PC-3 (cell line): ENCODE measurements around the gene CRB2. TPM values are rescaled to one million over a fixed set of nuclear protein-coding genes. Genes with fewer than 3 reads are reported as not detected.

Experiments used
- ATAC-seq: fragments of 200-7000 bp; cut with Tn5 transposase; 2 replicates; pipeline ENCODE4 v1.9.1; 2020; ENCODE audit warnings: mild to moderate bottlenecking, moderate library complexity
- BruUV-seq: library from RNA; stranded (reverse); fragments of 400-500 nt; replicated peaks from 2 replicates; lab custom pipeline; 2021; lab: Mats Ljungman, UMichigan
- CTCF ChIA-PET: fragments of 300-600 bp; sonication (Branson Sonifier 250); formaldehyde crosslinking; loops from one replicate; lab custom pipeline; 2022; ENCODE audit warnings: antibody characterized with exemption; lab: Charles Lee
- POLR2A ChIA-PET: fragments of 300-600 bp; sonication (Branson Sonifier 250); formaldehyde crosslinking; loops from one replicate; lab custom pipeline; 2022; ENCODE audit warnings: antibody characterized with exemption; ENCODE audit not compliant: unreplicated experiment; lab: Charles Lee
- DNase-seq: peaks from one replicate; pipeline ENCODE4 v3.0.0-alpha.2; 2015
- H2AFZ ChIP-seq: fragments of 300-600 bp; sonication (generic); 2 replicates; pipeline ENCODE4 v1.6.0; 2016; ENCODE audit warnings: antibody characterized with exemption, low read length
- H3F3A ChIP-seq: fragments of 300-600 bp; sonication (generic); one replicate; pipeline ENCODE4 v1.6.0; 2017; ENCODE audit warnings: antibody characterized with exemption, low read length, control low read depth, mild to moderate bottlenecking; ENCODE audit not compliant: unreplicated experiment
- H3K27ac ChIP-seq: fragments of 300-600 bp; sonication (generic); 2 replicates; pipeline ENCODE4 v1.5.1; 2016; ENCODE audit warnings: mild to moderate bottlenecking, low read length
- H3K27me3 ChIP-seq: fragments of 300-600 bp; sonication (generic); 2 replicates; pipeline ENCODE4 v1.6.1; 2016; ENCODE audit warnings: low read length, mixed read lengths
- H3K36me3 ChIP-seq: fragments of 300-600 bp; sonication (generic); 2 replicates; pipeline ENCODE4 v1.6.1; 2016; ENCODE audit warnings: low read depth, mixed run types, low read length, mixed read lengths
- H3K4me1 ChIP-seq: fragments of 300-600 bp; sonication (generic); 2 replicates; pipeline ENCODE4 v1.5.1; 2016; ENCODE audit warnings: low read length; ENCODE audit not compliant: insufficient read depth
- H3K4me2 ChIP-seq: fragments of 300-600 bp; sonication (generic); 2 replicates; pipeline ENCODE4 v1.6.0; 2016; ENCODE audit warnings: low read length
- H3K4me3 ChIP-seq: fragments of 300-600 bp; sonication (generic); 2 replicates; pipeline ENCODE4 v1.5.1; 2016; ENCODE audit warnings: mild to moderate bottlenecking, low read length, mixed read lengths
- H3K79me2 ChIP-seq: fragments of 300-600 bp; sonication (generic); 2 replicates; pipeline ENCODE4 v1.6.1; 2017; ENCODE audit warnings: low read length, mixed read lengths
- H3K9ac ChIP-seq: fragments of 300-600 bp; sonication (generic); 2 replicates; pipeline ENCODE4 v1.6.0; 2016; ENCODE audit warnings: mild to moderate bottlenecking, low read length
- H3K9me2 ChIP-seq: fragments of 300-600 bp; sonication (generic); replicated peaks from 2 replicates; pipeline ENCODE4 v1.6.1; 2016; ENCODE audit warnings: mixed run types, low read length, mixed read lengths
- H3K9me3 ChIP-seq: fragments of 300-600 bp; sonication (generic); 2 replicates; pipeline ENCODE4 v1.6.1; 2016; ENCODE audit warnings: low read length, mixed read lengths
- H4K20me1 ChIP-seq: fragments of 300-600 bp; sonication (generic); 2 replicates; pipeline ENCODE4 v1.6.1; 2016; ENCODE audit warnings: low read length, mixed read lengths
- CTCF ChIP-seq: fragments of 300-600 bp; sonication (generic); conservative IDR thresholded peaks from 2 replicates; pipeline ENCODE4 v1.5.1; 2017; ENCODE audit warnings: antibody characterized with exemption, low read depth, mild to moderate bottlenecking, low read length
- EZH2 ChIP-seq: fragments of 300-600 bp; sonication (generic); IDR thresholded peaks from one replicate; pipeline ENCODE4 v1.6.1; 2017; ENCODE audit warnings: antibody characterized with exemption, mild to moderate bottlenecking, low read length; ENCODE audit not compliant: unreplicated experiment
- EZH2phosphoT487 ChIP-seq: fragments of 300-600 bp; sonication (generic); IDR thresholded peaks from 2 replicates; pipeline ENCODE4 v1.6.1; 2018; ENCODE audit warnings: mild to moderate bottlenecking, antibody characterized with exemption, low read length, borderline replicate concordance
- intact Hi-C: fragments of 100-400 bp; cut with micrococcal nuclease; formaldehyde crosslinking; loops from 2 replicates; pipeline ENCODE4 v1.9.0; 2023
- total RNA-seq: library from RNA; depleted of rRNA; stranded (reverse); fragments of >200 nt; gene quantifications from 2 replicates; pipeline ENCODE4 v1.2.3, GENCODE V29; 2014

The CRB2 gene
- total RNA-seq, 1 experiment from 2014 or later = not detected

GRCh38 chr9:123335193-123335985, 20.6 kb upstream of the CRB2 start:
- Histone ChIP-seq H3K27me3 (no peaks in the 10 kb centered on the region), H3K4me3 (no peak overlapping the region), H3K9ac (no peak overlapping the region), H2AFZ (no peak overlapping the region), H3K79me2 (no peaks in the 10 kb centered on the region), H3K9me2 (no peaks in the 10 kb centered on the region), H3K4me2 (no peak overlapping the region), H3K27ac (no peak overlapping the region), H4K20me1 (no peaks in the 10 kb centered on the region), H3K4me1 (no peaks in the 10 kb centered on the region; the same call in 1 of the 2 replicates), H3K9me3 (no peaks in the 10 kb centered on the region), H3K36me3 (no peaks in the 10 kb centered on the region), H3F3A (no peaks in the 10 kb centered on the region)
- POLR2A ChIA-PET = no interaction called here
- no TSS peak for BruUV-seq
- CTCF ChIA-PET = interaction anchor here (0.6 kb wide), 1 partner anchor 54 kb away, joined by 4 read pairs; no protein-coding TSS in a partner anchor
- intact Hi-C loops = no loop called here
- DNase-seq (no peak), ATAC-seq (no peak)
- no peak for TF ChIP-seq EZH2
- TF ChIP-seq CTCF = no peak
- no peak for TF ChIP-seq EZH2phosphoT487

GRCh38 chr9:123335986-123336329, 20.0 kb upstream of the CRB2 start:
- Histone ChIP-seq H3K27me3 (no peaks in the 10 kb centered on the region), H3K9ac (no peak overlapping the region), H2AFZ (no peak overlapping the region), H4K20me1 (no peaks in the 10 kb centered on the region), H3K36me3 (no peaks in the 10 kb centered on the region), H3K4me1 (no peaks in the 10 kb centered on the region; the same call in 1 of the 2 replicates), H3K27ac (no peak overlapping the region), H3F3A (no peaks in the 10 kb centered on the region), H3K9me2 (no peaks in the 10 kb centered on the region), H3K9me3 (no peaks in the 10 kb centered on the region), H3K4me2 (no peak overlapping the region), H3K4me3 (no peak overlapping the region), H3K79me2 (no peaks in the 10 kb centered on the region)
- TF ChIP-seq CTCF (no peak), EZH2phosphoT487 (no peak)
- CTCF ChIA-PET = interaction anchor here (0.6 kb wide), 1 partner anchor 53 kb away, joined by 4 read pairs; no protein-coding TSS in a partner anchor
- POLR2A ChIA-PET = no interaction called here
- no peak for ATAC-seq
- intact Hi-C loops = no loop called here
- no TSS peak for BruUV-seq
- no peak for DNase-seq

GRCh38 chr9:123336449-123336848, 19.5 kb upstream of the CRB2 start:
- no peaks in the 10 kb centered on the region for H3K9me2 ChIP-seq
- no peaks in the 10 kb centered on the region for H4K20me1 ChIP-seq
- no peak overlapping the region for H3K9ac ChIP-seq
- no peaks in the 10 kb centered on the region for H3K79me2 ChIP-seq
- H3K9me3 ChIP-seq = no peaks in the 10 kb centered on the region
- no peak overlapping the region for H2AFZ ChIP-seq
- H3F3A ChIP-seq = no peaks in the 10 kb centered on the region
- no peak overlapping the region for H3K4me2 ChIP-seq
- H3K27ac ChIP-seq = no peak overlapping the region
- intact Hi-C loops = no loop called here
- ATAC-seq = no peak
- no peaks in the 10 kb centered on the region for H3K27me3 ChIP-seq
- TF ChIP-seq EZH2phosphoT487 = no peak
- no peak for TF ChIP-seq CTCF
- TF ChIP-seq EZH2 = no peak
- no peaks in the 10 kb centered on the region; the same call in 1 of the 2 replicates for H3K4me1 ChIP-seq
- no peak overlapping the region for H3K4me3 ChIP-seq
- no peak for DNase-seq
- CTCF ChIA-PET = interaction anchor here (0.6 kb wide), 1 partner anchor 53 kb away, joined by 4 read pairs; no protein-coding TSS in a partner anchor
- POLR2A ChIA-PET = no interaction called here
- BruUV-seq = no TSS peak
- H3K36me3 ChIP-seq = no peaks in the 10 kb centered on the region
